Body of pancreas (tissue), 4 donors: ENCODE measurements around the gene SHISA4.

Source experiments
- POLR2A ChIP-seq, 3 donors: fragments of 450-650 bp; IDR thresholded peaks; one replicate each; pipeline ENCODE4 v1.6.1; 2016; ENCODE audit warnings: antibody characterized with exemption in 3 of 3, mild to moderate bottlenecking in 2 of 3
- TF ChIP-seq, protein P1 (sequence below), 7 experiments: fragments of 450-650 bp in 4 of 7; fragments of 200-600 bp in 3 of 7; sonication (generic) in 3 of 7; IDR thresholded peaks; one replicate each; pipeline ENCODE4 v1.5.1; 2016 to 2019; ENCODE audit warnings: antibody characterized with exemption in 7 of 7

- TF ChIP-seq, protein P1, sequence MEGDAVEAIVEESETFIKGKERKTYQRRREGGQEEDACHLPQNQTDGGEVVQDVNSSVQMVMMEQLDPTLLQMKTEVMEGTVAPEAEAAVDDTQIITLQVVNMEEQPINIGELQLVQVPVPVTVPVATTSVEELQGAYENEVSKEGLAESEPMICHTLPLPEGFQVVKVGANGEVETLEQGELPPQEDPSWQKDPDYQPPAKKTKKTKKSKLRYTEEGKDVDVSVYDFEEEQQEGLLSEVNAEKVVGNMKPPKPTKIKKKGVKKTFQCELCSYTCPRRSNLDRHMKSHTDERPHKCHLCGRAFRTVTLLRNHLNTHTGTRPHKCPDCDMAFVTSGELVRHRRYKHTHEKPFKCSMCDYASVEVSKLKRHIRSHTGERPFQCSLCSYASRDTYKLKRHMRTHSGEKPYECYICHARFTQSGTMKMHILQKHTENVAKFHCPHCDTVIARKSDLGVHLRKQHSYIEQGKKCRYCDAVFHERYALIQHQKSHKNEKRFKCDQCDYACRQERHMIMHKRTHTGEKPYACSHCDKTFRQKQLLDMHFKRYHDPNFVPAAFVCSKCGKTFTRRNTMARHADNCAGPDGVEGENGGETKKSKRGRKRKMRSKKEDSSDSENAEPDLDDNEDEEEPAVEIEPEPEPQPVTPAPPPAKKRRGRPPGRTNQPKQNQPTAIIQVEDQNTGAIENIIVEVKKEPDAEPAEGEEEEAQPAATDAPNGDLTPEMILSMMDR (IDR thresholded peaks at IDR 0.05), result no peak
- no peak for TF ChIP-seq POLR2A (IDR thresholded peaks at IDR 0.05)
Observed at GRCh38 chr1:201912832-201913231, 24.1 kb downstream of the SHISA4 start.
